Endothelial cell (in vitro differentiated cells): ENCODE measurements around the gene SLC30A4. TPM values are rescaled to one million over a fixed set of nuclear protein-coding genes. Genes with fewer than 3 reads are reported as not detected.

ENCODE experiments used
- DNase-seq: peaks from one replicate; pipeline ENCODE4 v3.0.0; 2021; ENCODE audit warnings: low spot score
- H3K27ac Mint-ChIP-seq: one replicate; pipeline ENCODE4 v1.8.0; 2021; ENCODE audit warnings: mixed read lengths, inconsistent platforms; ENCODE audit not compliant: unreplicated experiment
- H3K27me3 Mint-ChIP-seq: one replicate; pipeline ENCODE4 v1.8.0; 2021; ENCODE audit warnings: mild to moderate bottlenecking, moderate library complexity, mixed read lengths, inconsistent platforms; ENCODE audit not compliant: unreplicated experiment
- H3K36me3 Mint-ChIP-seq: one replicate; pipeline ENCODE4 v1.8.0; 2021; ENCODE audit warnings: mild to moderate bottlenecking, low read depth, mixed read lengths, inconsistent platforms; ENCODE audit not compliant: unreplicated experiment
- H3K4me1 Mint-ChIP-seq: one replicate; pipeline ENCODE4 v1.8.0; 2021; ENCODE audit warnings: mild to moderate bottlenecking, mixed read lengths, inconsistent platforms; ENCODE audit not compliant: unreplicated experiment
- H3K4me3 Mint-ChIP-seq: one replicate; pipeline ENCODE4 v1.8.0; 2021; ENCODE audit warnings: mild to moderate bottlenecking, mixed read lengths, inconsistent platforms; ENCODE audit not compliant: unreplicated experiment
- H3K9me3 Mint-ChIP-seq: one replicate; pipeline ENCODE4 v1.8.0; 2021; ENCODE audit warnings: mixed read lengths, inconsistent platforms; ENCODE audit not compliant: unreplicated experiment
- long read RNA-seq: library from polyadenylated mRNA; unstranded; transcript quantifications from one replicate; pipeline ENCODE4 v2.0.0, GENCODE V29; 2020; ENCODE audit not compliant: unreplicated experiment
- total RNA-seq: library from RNA; stranded (reverse); fragmentation: NEBNext Ultra II Directional; extraction: Animal tissue kit (Norgen Biotek cat#: 25700); gene quantifications from one replicate; pipeline ENCODE4 v1.2.1, GENCODE V29; 2021; ENCODE audit not compliant: unreplicated experiment
- TF ChIP-seq, protein P1 (sequence below): fragments of 200-600 bp; sonication (generic); IDR thresholded peaks from one replicate; pipeline ENCODE4 v1.5.0; 2021; ENCODE audit warnings: antibody characterized with exemption; ENCODE audit not compliant: unreplicated experiment

Gene SLC30A4, protein sequence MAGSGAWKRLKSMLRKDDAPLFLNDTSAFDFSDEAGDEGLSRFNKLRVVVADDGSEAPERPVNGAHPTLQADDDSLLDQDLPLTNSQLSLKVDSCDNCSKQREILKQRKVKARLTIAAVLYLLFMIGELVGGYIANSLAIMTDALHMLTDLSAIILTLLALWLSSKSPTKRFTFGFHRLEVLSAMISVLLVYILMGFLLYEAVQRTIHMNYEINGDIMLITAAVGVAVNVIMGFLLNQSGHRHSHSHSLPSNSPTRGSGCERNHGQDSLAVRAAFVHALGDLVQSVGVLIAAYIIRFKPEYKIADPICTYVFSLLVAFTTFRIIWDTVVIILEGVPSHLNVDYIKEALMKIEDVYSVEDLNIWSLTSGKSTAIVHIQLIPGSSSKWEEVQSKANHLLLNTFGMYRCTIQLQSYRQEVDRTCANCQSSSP
- total RNA-seq = 0.64 TPM
- long read RNA-seq = 0 reads

DNA sequence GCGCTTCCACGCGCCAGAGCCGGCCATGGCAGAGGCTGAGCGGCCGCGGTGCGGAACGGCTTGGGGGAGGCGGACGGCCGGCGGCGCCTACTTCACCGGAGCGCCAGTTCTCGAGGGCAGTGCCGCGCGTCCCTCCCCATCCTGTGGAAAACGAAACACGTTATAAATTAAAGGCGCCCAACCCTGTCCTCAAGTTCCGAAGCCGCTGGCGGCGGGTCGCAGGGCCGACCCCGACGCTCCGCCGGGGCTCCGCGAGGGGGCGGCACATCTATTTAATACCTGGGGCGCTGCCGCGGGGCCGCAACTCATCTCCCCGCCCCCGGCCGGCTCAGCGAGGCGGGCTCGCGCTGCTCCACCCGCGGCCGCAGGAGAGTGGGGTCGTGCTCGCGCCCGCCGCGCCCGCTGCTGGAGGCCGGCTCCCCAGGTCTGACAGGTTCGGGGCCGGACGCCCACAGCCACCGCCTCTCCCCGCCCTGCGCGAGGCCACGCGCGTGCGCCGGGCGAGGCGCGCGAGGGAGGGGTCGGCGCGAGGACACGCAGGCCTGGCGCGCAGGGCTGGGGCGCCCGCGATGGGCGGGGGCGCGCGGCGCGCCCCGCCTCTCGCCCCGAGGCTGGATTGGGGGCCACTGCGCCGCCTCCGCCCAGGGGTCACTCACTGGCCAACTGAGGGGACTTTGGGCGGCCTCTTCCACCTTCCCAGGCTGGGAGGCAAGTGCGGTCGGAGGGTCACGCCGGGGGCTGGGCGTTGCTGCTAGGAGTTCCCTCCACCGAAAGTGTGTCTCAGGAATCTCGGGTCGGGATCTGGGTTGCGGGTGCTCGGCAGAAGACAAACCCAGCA, at the start of gene SLC30A4:
TSS of gene SLC30A4 (minus strand) at position 428 of the 838 bp plus-strand sequence. CDS start at position 27, 401 bp downstream.
- Mint-ChIP-seq H3K27ac (no peak within 1 kb of the TSS), H3K36me3 (no peaks in the 10 kb centered on the region), H3K9me3 (no peaks in the 10 kb centered on the region), H3K4me3 (peak within 1 kb of the TSS; percentile 94), H3K4me1 (peaks cover 8% of the 10 kb centered on the region), H3K27me3 (peaks cover 11% of the 10 kb centered on the region)
- TF ChIP-seq, protein P1, sequence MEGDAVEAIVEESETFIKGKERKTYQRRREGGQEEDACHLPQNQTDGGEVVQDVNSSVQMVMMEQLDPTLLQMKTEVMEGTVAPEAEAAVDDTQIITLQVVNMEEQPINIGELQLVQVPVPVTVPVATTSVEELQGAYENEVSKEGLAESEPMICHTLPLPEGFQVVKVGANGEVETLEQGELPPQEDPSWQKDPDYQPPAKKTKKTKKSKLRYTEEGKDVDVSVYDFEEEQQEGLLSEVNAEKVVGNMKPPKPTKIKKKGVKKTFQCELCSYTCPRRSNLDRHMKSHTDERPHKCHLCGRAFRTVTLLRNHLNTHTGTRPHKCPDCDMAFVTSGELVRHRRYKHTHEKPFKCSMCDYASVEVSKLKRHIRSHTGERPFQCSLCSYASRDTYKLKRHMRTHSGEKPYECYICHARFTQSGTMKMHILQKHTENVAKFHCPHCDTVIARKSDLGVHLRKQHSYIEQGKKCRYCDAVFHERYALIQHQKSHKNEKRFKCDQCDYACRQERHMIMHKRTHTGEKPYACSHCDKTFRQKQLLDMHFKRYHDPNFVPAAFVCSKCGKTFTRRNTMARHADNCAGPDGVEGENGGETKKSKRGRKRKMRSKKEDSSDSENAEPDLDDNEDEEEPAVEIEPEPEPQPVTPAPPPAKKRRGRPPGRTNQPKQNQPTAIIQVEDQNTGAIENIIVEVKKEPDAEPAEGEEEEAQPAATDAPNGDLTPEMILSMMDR = no peak
- DNase-seq = peak; percentile 43

DNA sequence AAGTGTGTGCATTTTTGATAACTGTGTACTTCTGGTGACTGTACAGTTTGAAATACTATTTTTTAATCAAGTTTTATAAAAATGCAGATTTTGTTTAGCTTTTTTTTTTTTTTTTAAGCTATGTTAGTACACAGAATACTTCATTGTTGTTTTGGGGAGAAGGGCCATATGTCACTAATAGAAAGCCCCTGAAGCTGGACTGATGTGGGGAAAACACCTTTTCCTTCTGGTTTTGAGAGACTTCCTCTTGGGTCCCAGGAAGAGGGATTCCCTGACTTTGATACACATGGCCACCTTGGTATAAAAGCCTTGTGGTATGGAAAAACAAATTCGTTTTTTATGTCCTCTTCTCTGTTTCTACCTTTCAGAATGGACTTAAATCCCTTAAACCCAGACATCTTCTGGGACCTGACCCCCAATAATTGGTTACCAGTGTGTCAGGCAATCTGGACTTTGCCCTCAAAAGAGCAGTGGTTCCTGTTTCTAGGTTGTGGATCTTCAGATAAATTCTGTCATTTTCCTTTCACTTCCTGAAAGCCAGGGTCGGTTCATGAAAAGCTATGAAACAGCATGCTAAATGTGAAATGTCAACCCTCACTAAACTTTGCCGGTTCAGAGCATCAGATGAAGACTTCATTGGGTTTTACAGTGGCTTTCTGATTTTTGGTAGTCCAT, 33.5 kb upstream of the SLC30A4 start:
- Mint-ChIP-seq H3K4me3 (no peak overlapping the region), H3K27ac (no peak overlapping the region), H3K9me3 (no peaks in the 10 kb centered on the region), H3K27me3 (no peaks in the 10 kb centered on the region), H3K4me1 (no peaks in the 10 kb centered on the region), H3K36me3 (no peaks in the 10 kb centered on the region)
- DNase-seq = no peak
- TF ChIP-seq, protein P1 = no peak

DNA sequence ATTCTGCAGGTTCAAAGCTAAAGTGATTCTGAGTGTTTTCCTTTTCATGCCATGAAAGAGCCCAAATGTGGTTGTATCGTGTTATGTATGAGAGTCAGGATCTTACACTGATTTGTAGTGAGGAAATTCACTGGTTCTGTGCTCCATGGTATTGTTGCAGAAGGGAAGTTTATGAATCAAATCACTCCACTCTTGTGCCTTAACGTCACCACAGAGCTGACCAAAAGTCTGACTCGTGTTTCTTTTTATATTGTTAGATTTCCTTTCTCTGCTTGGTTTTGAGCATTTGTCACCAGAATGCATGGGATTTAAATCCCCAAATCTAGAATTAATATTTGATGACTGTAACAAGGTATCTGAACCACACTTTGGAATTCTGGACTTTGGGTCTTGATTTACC, 29.1 kb upstream of the SLC30A4 start:
- Mint-ChIP-seq H3K27me3 (no peaks in the 10 kb centered on the region), H3K27ac (no peak overlapping the region), H3K36me3 (no peaks in the 10 kb centered on the region), H3K4me1 (no peaks in the 10 kb centered on the region), H3K4me3 (no peak overlapping the region), H3K9me3 (no peaks in the 10 kb centered on the region)
- TF ChIP-seq, protein P1 = no peak
- DNase-seq = no peak

DNA sequence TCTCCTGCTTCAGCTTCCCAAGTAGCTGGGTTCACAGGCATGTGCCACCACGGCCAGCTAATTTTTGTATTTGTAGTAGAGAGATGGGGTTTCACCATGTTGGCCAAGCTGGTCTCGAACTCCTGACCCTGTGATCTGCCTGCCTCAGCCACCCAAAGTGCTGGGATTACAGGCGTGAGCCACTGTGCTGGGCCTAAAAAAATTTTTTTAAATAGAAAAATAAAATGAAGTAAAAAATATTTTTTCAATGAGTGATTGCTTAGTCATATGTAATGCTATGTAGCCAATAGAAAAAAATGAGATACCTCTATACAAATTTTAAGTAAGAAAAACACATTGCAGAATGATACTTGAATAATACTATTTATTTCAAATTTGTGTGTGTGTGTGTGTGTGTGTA, 27.9 kb upstream of the SLC30A4 start:
- DNase-seq = no peak
- TF ChIP-seq, protein P1 = no peak
- Mint-ChIP-seq H3K36me3 (no peaks in the 10 kb centered on the region), H3K27ac (no peak overlapping the region), H3K4me1 (no peaks in the 10 kb centered on the region), H3K27me3 (no peaks in the 10 kb centered on the region), H3K4me3 (no peak overlapping the region), H3K9me3 (no peaks in the 10 kb centered on the region)
